HG03354 (cell line): Measurements from ENCODE around the gene UBE2O.
A peak's percentile ranks its signal among the peaks of the same experiment; 100 is the strongest.

ENCODE experiments used
- ATAC-seq: cut with Tn5 transposase; IDR thresholded peaks from one replicate; pipeline ENCODE4 v1.9.1; 2021; ENCODE audit warnings: mild to moderate bottlenecking; ENCODE audit not compliant: unreplicated experiment, poor library complexity, severe bottlenecking

UBE2O gene

DNA sequence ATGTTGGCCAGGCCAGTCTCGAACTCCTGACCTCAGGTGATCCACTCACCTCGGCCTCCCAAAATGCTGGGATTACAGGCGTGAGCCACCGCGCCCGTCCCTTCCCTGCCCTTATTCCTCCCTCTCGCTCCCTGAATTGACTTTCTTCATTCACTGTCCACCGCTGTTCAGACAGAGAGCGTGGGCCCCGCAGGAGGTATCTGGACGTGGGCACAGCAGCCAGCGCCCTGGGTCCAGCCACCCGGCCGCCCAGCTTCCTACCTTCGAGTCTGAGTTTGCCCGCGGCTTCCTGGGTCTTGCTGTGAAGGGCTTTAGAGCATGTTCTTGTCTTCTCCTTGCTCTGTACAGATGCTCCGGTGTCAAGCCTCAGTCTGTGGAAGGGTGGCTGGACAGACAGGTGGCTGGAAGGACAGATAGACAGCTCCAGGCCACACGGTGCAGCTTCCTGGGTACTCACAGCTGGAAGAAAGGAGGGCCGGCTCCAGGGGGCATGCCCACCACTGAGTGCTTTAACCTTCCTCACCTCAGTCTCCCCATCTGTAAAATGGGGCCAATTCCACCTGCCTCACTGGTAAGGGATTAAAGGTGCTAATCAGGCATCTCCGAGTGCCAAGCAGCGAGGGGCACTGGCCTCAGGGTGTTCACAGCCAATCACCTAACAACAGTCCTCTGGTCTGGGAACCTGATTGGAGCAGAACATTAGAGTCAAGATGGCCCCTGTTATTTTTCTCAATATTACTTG is 34.7 kb upstream of the UBE2O start:
- ATAC-seq: no peak

DNA sequence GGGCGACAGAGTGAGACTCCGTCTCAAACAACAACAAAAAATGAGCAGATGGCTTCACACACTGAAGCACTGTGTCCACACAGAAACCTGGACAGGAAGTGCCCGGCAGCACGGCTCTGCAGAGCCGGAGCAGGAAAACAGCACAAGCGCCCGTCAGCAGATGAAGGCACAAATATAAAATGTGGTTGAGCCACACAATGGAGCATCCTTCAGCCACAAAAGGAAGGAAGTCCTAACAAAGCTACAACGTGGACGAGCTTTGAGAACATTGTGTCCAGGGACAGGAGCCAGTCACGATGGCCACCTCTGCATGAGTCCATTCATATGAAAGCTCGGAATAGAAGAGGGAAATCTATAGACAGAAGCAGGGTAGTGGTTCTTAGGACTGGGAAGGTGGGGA is 32.6 kb upstream of the UBE2O start:
- ATAC-seq: no peak

DNA sequence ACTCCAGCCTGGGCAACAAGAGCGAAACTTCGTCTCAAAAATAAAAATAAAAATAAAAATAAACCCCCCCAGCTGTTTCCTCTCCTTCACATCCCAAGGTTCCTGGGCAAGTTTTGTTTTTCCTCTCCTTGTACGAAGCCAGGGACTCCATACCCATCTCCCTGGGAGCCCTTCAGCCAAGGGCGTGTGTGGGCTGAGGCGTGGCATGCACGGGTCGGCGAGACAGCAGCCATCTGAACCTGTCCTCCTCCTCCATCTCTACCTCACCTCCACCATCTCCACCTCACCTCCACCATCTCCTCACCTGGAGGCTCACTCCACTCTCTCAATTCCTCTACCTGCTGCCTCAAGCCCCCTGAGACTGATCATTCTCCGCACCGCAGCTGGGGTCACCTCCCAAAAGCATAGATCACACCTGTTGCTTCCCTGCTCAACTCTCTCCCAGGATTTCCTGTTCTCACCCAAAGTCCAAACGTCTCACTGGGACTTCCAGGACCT is 31.3 kb upstream of the UBE2O start:
- ATAC-seq: no peak

DNA sequence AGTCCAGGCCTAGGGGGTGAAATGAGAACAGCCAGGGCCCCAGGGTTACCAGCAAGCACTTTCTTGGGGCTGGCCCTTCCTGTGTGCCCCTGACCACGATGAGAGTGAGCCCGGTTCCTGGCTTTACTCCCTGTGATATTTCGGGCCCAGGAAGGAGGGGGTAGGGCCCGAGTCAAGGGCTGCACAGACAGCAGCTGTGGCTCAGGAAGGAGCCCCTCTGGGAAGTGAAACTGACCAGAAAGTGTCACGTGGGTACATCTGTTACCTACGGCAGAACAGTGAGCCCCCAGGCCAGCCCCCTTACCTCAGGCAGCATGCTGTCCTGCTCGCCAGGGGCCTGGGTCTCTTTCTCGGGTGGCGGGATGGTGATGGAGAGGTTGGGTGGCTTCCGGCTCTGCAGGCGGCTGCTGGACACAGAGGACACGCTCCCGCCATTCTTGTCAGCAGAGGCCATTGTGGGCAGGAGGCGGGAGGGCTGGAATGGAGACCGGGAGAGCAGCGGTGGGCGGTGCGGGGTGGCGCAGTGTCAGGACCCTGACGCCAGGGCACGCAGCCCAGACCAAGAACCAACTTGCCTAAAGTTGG is 28.2 kb upstream of the UBE2O start:
- ATAC-seq: peak; percentile 69

DNA sequence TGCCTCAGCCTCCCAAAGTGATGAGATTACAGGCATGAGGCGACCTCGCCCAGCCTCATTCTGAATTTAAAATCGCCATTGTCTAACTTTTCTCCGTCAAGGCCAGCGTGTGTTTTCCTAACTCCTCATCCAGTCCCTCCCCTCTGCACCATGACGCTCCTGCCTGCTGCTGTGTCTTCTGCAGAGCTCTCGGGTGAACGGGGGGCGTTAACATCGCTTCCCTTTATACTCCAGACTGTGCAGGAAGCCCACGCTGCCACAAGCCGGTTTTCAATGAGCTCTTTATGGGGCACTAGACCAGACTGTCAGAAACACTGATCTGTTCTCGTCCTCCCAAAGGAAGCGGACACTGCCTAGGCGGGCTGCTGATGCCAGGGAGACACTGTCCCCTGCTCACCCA is 27.7 kb upstream of the UBE2O start:
- ATAC-seq: peak; percentile 11

DNA sequence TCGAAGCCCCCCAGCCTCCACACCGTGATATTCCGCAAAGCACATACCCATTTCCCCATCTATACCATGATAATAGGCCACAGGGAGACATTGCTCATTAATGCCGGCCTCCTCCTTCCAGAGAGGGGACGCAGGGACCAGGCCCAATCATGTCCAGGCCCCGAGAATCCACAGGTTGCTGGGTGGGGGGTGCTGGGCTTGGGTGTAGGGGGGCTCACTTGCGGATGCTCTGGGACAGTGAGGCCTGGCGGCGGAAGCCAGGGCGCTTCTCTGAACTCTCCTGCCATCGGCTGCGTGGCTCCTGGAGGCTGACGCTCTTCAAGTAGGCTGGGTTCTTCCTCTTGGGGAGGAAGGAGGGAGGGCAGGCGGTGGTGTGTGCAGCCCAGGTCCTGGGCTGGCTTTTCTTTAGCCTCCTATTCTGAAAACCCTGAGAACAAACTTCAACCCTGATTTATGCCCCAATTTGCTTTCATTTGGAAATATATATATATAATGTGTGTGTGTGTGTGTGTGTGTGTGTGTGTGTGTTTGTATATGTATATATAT is 26.6 kb upstream of the UBE2O start:
- ATAC-seq: no peak

DNA sequence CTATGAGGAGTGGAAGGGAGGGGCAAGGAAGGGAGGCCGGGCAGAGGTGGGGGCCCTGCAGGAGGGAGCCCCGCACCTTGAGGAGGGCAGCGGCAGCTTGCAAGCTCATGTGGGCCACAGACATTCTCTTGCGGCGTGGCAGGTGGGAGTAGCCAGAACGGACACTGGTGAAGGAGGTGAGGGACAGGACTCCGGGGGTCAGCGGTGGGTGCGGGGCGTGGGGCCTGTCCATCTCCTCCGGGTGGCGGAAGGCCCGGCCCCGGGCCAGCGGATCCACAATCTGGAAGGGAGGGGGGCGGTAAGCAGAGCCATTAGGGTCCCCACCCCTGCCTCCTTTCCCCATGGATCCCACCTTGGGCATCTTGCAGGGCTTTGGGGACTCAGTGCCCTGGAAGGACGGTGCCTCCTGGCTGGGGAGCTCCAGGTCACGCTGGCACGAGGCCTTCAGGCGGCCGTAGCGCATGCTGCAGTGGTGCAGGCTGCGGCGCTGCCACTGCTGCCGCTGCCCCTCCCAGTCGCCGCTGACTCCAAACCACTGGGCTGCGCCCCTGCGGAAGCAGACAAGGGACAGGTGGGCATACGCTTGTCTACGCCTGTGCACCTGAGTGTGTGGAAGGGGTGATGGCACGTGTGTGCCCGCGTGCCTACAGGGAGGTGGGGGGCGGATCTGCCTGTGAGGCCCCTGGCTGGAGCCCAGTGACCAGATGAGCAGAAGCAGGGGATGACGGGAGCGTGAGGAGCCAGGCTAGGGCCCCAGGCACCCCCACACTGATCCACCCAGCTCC is 26.0 kb upstream of the UBE2O start:
- no peak for ATAC-seq

DNA sequence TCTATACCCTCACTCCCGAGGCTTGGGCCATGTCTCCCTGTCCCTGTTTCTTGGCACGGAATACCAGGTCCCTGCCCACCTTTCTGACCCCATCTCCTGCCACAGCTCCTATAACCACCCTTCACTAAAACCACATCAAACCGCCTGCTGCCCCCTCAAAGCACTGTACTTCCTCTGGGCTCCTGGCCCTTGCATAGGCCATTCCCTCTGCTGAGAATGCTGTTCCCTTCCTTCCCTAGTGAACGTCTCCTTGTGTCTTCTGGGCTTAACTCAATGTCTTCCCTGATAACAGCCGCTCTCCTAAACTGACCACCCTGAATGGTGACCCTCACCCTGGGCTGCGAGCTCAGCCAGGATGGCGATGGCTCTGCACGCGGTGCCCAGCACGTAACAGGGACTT is 25.1 kb upstream of the UBE2O start:
- no peak for ATAC-seq

DNA sequence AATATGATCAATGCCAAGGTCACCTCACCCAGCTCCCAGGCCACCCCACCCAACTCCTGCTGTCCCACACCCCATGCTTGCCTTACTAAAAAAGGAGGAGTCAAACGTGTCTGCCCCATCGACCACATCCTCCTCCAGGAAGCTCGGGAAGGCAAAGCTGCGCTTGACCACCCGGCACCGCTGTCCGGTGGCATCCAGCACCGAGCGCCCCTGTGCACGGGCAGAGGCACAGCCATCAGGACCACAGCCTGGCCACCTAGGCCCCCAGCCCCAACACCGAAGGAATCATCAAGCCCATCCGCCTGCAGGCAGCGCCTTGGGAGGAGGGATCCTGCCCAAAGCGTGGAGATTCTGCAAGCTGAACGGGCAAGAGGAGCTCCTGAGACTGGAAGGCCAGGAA is 24.6 kb upstream of the UBE2O start:
- no peak for ATAC-seq

DNA sequence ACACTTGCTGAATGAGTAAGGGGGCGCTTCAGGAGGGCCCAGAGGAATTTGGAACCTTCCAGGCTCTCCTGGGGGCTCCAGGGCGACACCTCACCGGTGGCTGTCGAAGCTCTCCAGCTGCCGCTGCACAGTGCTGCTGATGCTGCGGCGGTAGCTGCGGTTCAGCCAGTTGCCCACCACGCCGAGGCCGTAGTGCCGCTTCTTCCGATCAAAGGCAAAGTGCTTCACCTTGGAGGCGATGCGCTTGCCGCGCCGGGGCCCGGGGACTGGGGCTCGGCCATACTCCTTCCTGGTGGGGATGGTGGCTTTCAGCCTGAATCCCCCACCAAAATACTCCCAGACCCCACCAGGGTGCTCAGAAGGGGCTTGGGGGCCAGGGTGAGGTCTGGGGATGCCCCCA is 23.8 kb upstream of the UBE2O start:
- no peak for ATAC-seq

DNA sequence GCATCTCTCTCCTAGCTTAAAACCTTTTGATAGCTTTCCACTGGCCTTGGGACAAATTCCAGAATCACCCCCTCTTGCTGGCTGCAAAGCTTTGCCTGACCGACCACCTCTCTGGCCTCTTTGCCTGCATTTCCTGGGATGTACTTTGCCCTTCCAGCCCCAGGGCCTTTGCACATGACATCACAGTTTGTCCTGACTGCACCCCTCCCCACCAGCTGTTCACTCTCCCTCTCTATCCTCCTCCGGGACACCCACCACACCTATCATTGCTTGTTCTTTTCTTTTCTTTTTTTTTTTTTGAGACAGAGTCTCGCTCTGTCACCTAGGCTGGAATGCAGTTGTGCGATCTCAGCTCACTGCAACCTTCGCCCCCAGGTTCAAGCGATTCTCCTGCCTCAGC is 22.4 kb upstream of the UBE2O start:
- ATAC-seq: no peak

DNA sequence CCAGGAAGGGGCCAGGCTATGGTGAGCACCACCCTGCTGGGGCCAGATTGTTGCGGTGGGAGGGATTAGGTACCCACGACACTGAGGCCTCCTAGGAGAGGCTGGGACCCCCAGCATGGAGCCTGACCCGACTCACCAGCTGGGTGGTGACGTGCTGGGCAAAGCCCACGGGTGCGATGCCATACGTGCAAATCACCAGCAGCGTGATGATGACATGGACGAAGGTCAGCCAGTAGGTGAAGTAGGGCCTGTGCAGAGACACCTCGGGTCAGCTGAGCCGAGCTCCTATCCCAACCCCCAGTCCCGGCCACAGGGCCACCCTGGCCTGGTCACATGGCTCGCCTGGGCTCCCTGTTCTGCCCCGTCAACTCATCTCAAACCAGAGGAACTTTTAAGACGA is 21.9 kb upstream of the UBE2O start:
- ATAC-seq: no peak

DNA sequence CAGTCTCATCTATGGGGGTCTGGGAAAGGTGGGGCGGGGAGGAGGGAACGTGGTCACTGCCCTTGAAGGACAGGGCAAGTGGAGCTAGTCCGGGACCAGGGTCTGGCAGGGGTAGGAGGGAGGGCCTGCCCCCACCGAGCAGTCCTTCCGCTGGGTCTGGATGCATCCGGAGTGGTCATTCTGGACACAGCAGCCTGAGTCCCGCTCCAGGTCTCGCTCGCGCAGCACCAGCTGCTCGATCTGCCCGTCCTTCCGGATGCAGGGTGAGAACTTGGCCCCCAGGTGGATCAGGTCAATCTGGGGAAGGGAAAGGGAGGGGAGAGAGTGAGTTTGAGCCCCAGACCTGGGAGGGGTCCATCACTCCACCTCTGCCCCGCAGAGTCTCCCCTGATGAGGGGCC is 21.3 kb upstream of the UBE2O start:
- ATAC-seq: no peak

DNA sequence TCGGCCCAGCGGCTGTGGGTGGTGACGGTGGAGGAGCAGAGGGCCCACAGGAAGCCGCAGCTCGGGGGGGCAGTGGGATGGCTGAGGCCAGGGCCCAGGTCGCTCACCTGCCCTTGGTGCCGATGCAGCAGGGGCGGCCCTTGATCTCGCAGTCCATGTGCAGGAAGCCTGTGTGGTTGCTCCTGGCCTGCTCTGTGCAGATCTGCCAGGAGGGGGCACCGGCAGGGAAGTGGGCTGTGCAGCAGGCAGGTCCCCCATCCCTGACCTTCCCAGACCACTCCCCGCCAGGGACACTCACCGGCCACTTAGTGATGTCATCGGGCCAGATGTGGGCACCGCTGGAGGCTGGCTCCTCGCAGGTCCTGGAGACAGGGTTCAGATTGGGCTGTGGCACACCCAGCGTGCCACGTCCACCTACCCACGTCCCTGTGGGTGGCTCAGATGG is 20.6 kb upstream of the UBE2O start:
- ATAC-seq: no peak

DNA sequence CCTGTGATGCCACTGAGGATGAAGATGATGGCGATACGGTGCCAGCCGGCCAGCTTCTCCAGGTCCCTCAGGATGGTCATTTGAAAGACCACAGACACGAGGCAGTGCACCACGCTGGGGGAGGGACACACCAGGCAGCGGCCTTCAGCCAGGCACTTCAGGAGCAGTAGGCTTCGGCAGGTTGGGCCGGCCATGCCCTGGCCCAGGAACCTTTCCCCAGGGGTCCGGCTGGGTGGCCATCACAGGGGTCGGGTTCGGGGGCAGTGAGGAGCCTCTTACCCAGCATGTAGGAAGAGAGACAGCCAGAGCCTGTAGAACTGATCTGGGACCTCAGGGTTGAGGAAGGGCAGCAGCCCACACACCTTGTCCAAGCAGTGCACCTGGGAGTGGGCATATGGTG is 19.8 kb upstream of the UBE2O start:
- no peak for ATAC-seq

DNA sequence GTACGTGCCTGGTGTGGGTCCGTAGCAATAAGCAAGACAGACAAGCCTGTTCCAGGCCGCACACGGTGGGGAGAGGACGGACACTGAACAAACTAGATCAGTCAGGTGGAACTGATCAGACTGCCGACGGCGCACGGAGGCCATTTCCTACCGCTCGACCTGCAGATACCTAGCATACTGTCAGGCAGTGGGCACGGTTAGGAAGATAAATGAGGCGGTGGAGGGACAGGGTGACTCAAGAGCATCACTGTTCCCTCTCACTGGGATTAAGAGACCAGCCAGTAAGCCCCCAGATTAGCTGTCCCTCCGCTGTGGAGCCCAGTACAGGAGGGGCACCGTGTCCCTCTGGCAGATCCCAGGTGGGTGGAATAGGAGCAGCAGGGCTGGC is 19.3 kb upstream of the UBE2O start:
- ATAC-seq: no peak

DNA sequence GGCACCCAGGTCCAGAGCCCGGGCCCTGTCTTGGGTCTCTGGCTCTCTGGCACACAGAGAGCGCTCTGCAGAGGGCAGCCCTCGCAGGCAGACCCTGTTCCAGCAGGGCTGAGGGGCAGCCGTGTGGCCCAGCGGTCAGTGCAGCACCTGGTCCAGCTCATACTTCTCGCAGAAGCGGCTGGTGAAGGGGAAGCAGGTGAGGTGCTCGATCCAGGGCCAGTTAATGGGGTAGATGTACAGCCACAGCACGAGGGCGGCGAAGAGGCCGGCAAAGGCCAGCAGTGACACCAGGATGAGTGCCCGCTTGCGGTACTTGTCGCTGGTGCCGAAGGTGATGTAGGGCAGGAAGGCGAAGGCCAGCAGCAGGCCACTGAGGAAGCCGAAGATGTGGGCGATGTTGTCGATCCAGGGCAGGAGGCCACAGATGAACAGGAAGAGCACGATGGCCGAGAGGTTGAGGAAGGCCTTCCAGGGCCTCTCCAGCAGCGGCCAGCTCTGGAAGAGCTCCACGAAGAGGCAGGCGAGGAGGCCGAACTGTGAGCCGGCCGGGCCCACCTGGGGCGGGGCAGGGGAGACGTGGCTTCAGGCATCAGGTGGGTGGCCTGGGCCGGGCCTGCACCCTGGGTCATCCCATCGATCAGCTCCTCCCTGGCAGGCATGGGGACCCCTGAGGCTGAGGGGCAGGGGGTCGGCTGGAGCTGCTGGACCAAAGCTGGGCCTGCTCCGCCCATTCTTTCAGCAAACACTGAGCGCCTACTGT is 18.7 kb upstream of the UBE2O start:
- no peak for ATAC-seq

DNA sequence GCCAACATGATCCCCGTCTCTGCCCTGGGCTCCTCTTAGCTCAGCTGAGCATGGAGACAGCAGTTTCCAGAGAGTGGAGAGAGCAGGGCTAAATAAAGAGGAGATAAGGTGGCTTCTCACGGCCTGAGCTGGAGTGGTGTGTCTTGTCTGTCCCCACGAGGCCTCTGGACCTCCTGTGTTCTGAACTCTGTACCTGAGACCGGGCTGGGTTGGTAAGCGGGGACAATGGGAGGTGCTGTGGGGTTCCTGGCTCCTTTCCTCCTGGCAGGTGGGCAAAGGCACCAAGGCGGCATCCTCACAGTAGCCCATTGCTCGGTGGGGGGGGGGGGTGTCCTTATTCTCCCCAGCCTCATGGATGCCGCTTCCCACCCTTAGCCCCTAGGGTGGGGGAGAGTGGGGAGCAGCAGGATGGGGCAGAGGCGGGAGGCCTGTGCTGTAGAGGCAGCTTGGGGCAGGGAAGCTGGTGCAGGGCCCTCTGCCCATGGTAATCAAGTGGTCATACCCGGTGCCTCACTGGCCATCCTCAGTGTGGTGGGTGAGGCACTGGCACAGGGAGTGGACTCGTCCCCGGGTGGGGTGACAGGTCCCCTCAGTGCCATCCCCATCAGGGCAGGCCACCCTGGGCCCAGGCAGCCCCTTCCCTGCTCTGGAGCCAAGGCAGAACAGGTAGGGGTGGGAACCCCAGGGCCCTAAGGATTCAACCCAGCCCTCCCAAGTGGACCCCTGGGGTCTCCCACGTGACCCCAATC is 17.2 kb upstream of the UBE2O start:
- no peak for ATAC-seq
